ENCODE data around the gene APOH. TPM values are rescaled to one million over a fixed set of nuclear protein-coding genes. Genes with fewer than 3 reads are reported as not detected.
A peak's percentile ranks its signal among the peaks of the same experiment; 100 is the strongest.

Gene APOH
- total and polyA plus RNA-seq, 2 of the 13 experiments (the other 11 are each of a cell fraction or from before 2014, with no cell fraction given) = 4,846 to 5,748 TPM

DNA sequence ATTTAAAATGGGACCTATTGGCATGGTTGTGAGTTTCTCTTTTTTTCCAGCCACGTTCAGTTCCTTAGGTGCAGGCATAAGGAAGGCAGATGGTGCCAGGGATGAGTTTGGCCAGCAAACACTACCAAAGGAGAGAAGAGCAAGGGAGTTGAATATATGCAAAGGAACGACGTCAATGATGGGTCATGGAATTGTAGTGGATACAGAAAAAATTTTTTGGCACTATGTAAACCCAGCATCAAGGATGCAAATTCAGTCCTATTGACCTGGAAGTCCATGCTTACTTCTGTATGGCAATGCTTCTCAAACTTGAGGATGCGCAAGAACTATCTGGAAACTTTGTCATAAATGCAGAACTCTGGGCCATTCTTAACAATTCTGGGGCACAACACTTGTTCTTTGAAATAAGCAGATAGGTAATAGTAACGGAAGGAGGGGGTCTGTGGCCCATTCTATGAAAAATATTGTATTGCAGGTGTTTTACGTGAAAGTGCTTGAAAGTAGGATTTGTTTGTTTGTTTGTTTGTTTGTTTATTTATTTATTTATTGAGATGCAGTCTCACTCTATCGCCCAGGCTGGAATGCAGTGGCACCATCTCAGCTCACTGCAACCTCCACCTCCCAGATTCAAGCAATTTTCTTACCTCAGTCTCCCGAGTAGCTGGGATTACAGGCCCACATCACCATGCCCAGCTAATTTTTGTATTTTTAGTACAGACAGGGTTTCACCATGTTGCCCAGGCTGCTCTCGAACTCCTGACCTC is 18.0 kb downstream of the APOH start:
- 97% methylated on average over 9 of the region's 9 CpGs for WGBS (ENCODE audit: low lambda C conversion rate)
- peaks cover 15 to 41% of the 10 kb centered on the region in 2 experiments for H3K36me3 ChIP-seq (replicated peaks in 1 of 2; ENCODE audit: control insufficient read depth in 1 of 2, insufficient read depth in 2 of 2, low read length in 2 of 2)
- H3K4me1 ChIP-seq (ENCODE audit: insufficient read depth, low read length) = peaks cover 19% of the 10 kb centered on the region
- in situ Hi-C loops (cut with HindIII; ENCODE audit: extremely low pct_ligation_motif_present, low pct_unique_long_range_greater_than_20kb) (no loop called here), intact Hi-C loops (cut with micrococcal nuclease; ENCODE audit: unreplicated experiment) (no loop called here)
- no peaks in the 10 kb centered on the region for H3K79me2 ChIP-seq (ENCODE audit: insufficient read depth, low read length)
- no peak overlapping the region for H2AFZ ChIP-seq (ENCODE audit: low read length)
- no TSS peak for BruUV-seq (replicated peaks)
- ChIA-PET CTCF (ENCODE audit: low intra/inter-chr PET ratio, low total read pairs) (no interaction called here), POLR2A (interaction anchor here (1.9 kb wide), 1 partner anchor 11 kb away, joined by 10 read pairs; no protein-coding TSS in a partner anchor)
- DNase-seq (ENCODE audit: low spot score) (no peak), FAIRE-seq (peak; percentile 60), ATAC-seq (no peak)
- H3K4me2 ChIP-seq (ENCODE audit: low read depth, low read length) = no peak overlapping the region
- H3K27ac ChIP-seq (ENCODE audit: extremely low read length, insufficient read depth, low read length) = no peak overlapping the region
- no peaks in the 10 kb centered on the region for H3K9me3 ChIP-seq (ENCODE audit: low read length)
- no peak overlapping the region for H3K4me3 ChIP-seq (replicated peaks in 1 of 3; ENCODE audit: insufficient read depth in 1 of 3, low read depth in 2 of 3, low read length in 3 of 3)
- peaks cover 4% of the 10 kb centered on the region for H4K20me1 ChIP-seq (ENCODE audit: insufficient read depth, low read length)
- H3K27me3 ChIP-seq (ENCODE audit: control insufficient read depth in 1 of 2, insufficient read depth in 2 of 2, low read length in 2 of 2) = no peaks in the 10 kb centered on the region
- no peak overlapping the region for H3K9ac ChIP-seq (ENCODE audit: insufficient read depth, low read depth, low read length)
- TF ChIP-seq, protein P1, sequence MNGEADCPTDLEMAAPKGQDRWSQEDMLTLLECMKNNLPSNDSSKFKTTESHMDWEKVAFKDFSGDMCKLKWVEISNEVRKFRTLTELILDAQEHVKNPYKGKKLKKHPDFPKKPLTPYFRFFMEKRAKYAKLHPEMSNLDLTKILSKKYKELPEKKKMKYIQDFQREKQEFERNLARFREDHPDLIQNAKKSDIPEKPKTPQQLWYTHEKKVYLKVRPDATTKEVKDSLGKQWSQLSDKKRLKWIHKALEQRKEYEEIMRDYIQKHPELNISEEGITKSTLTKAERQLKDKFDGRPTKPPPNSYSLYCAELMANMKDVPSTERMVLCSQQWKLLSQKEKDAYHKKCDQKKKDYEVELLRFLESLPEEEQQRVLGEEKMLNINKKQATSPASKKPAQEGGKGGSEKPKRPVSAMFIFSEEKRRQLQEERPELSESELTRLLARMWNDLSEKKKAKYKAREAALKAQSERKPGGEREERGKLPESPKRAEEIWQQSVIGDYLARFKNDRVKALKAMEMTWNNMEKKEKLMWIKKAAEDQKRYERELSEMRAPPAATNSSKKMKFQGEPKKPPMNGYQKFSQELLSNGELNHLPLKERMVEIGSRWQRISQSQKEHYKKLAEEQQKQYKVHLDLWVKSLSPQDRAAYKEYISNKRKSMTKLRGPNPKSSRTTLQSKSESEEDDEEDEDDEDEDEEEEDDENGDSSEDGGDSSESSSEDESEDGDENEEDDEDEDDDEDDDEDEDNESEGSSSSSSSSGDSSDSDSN (CRISPR knock-in tag; IDR thresholded peaks at IDR 0.05) = no peak
- TF ChIP-seq GPN1 (CRISPR knock-in tag; IDR thresholded peaks at IDR 0.05; ENCODE audit: borderline replicate concordance) (no peak), BCL6 (CRISPR knock-in tag; IDR thresholded peaks at IDR 0.05) (0 out of 2 replicates have a peak, but pooled peaks have one; percentile 22), PAF1 (CRISPR knock-in tag; IDR thresholded peaks at IDR 0.05) (peak; percentile 33; the same call in 1 of the 2 replicates), TBP (CRISPR knock-in tag; IDR thresholded peaks at IDR 0.05) (no peak), SMC3 (IDR thresholded peaks at IDR 0.05; ENCODE audit: low read length) (no peak), FOXP1 (IDR thresholded peaks at IDR 0.05) (peak; percentile 63; the same call in 1 of the 2 replicates), FOXP1 (CRISPR knock-in tag; IDR thresholded peaks at IDR 0.05) (no peak), RBM22 (optimal IDR thresholded peaks at IDR 0.05; ENCODE audit: low read length) (peak; percentile 94)
- TF ChIP-seq, protein P2, sequence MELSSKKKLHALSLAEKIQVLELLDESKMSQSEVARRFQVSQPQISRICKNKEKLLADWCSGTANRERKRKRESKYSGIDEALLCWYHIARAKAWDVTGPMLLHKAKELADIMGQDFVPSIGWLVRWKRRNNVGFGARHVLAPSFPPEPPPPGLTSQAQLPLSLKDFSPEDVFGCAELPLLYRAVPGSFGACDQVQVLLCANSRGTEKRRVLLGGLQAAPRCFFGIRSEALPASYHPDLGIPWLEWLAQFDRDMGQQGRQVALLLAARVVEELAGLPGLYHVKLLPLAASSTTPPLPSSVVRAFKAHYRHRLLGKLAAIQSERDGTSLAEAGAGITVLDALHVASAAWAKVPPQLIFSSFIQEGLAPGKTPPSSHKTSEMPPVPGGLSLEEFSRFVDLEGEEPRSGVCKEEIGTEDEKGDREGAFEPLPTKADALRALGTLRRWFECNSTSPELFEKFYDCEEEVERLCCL (CRISPR knock-in tag; IDR thresholded peaks at IDR 0.05; ENCODE audit: borderline replicate concordance) = no peak
- TF ChIP-seq, protein P3, sequence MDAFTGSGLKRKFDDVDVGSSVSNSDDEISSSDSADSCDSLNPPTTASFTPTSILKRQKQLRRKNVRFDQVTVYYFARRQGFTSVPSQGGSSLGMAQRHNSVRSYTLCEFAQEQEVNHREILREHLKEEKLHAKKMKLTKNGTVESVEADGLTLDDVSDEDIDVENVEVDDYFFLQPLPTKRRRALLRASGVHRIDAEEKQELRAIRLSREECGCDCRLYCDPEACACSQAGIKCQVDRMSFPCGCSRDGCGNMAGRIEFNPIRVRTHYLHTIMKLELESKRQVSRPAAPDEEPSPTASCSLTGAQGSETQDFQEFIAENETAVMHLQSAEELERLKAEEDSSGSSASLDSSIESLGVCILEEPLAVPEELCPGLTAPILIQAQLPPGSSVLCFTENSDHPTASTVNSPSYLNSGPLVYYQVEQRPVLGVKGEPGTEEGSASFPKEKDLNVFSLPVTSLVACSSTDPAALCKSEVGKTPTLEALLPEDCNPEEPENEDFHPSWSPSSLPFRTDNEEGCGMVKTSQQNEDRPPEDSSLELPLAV (CRISPR knock-in tag; conservative IDR thresholded peaks at IDR 0.05; ENCODE audit: low read depth) = 0 out of 2 replicates have a peak, but pooled peaks have one; percentile 31
- TF ChIP-seq, protein P4, sequence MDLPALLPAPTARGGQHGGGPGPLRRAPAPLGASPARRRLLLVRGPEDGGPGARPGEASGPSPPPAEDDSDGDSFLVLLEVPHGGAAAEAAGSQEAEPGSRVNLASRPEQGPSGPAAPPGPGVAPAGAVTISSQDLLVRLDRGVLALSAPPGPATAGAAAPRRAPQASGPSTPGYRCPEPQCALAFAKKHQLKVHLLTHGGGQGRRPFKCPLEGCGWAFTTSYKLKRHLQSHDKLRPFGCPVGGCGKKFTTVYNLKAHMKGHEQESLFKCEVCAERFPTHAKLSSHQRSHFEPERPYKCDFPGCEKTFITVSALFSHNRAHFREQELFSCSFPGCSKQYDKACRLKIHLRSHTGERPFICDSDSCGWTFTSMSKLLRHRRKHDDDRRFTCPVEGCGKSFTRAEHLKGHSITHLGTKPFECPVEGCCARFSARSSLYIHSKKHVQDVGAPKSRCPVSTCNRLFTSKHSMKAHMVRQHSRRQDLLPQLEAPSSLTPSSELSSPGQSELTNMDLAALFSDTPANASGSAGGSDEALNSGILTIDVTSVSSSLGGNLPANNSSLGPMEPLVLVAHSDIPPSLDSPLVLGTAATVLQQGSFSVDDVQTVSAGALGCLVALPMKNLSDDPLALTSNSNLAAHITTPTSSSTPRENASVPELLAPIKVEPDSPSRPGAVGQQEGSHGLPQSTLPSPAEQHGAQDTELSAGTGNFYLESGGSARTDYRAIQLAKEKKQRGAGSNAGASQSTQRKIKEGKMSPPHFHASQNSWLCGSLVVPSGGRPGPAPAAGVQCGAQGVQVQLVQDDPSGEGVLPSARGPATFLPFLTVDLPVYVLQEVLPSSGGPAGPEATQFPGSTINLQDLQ (CRISPR knock-in tag; IDR thresholded peaks at IDR 0.05) = no peak
- TF ChIP-seq, protein P5, sequence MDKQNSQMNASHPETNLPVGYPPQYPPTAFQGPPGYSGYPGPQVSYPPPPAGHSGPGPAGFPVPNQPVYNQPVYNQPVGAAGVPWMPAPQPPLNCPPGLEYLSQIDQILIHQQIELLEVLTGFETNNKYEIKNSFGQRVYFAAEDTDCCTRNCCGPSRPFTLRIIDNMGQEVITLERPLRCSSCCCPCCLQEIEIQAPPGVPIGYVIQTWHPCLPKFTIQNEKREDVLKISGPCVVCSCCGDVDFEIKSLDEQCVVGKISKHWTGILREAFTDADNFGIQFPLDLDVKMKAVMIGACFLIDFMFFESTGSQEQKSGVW (CRISPR knock-in tag; IDR thresholded peaks at IDR 0.05; ENCODE audit: borderline replicate concordance) = no peak

Measured in HepG2 (cell line).